ENCODE results near the gene CALB2. TPM values are rescaled to one million over a fixed set of nuclear protein-coding genes. Genes with fewer than 3 reads are reported as not detected.

Gene CALB2
- total RNA-seq, 1 experiment from 2014 or later, result 1.6 TPM

- DNase-seq (ENCODE audit: low spot score) (no peak), ATAC-seq (no peak)
- ChIA-PET CTCF (interaction anchor here (1.2 to 2.3 kb wide), 3 partner anchors 10 to 179 kb away, joined by 4 to 11 read pairs (median 5); no protein-coding TSS in a partner anchor), POLR2A (no interaction called here)
- TF ChIP-seq ZNF232 (CRISPR knock-in tag; IDR thresholded peaks at IDR 0.05) (no peak), EMX1 (CRISPR knock-in tag; IDR thresholded peaks at IDR 0.05) (no peak), ZNF416 (CRISPR knock-in tag; IDR thresholded peaks at IDR 0.05) (no peak), TEAD4 (CRISPR knock-in tag; IDR thresholded peaks at IDR 0.05) (no peak), USF1 (CRISPR knock-in tag; IDR thresholded peaks at IDR 0.05) (no peak), NFATC4 (CRISPR knock-in tag; IDR thresholded peaks at IDR 0.05) (no peak), MLX (CRISPR knock-in tag; IDR thresholded peaks at IDR 0.05) (no peak), ZNF396 (CRISPR knock-in tag; IDR thresholded peaks at IDR 0.05; ENCODE audit: borderline replicate concordance) (no peak), PRRX2 (CRISPR knock-in tag; IDR thresholded peaks at IDR 0.05) (no peak), TP53 (CRISPR knock-in tag; IDR thresholded peaks at IDR 0.05) (no peak), NR1H2 (CRISPR knock-in tag; IDR thresholded peaks at IDR 0.05) (no peak), ATF2 (CRISPR knock-in tag; IDR thresholded peaks at IDR 0.05; ENCODE audit: borderline replicate concordance, low read depth) (no peak), FOXJ3 (CRISPR knock-in tag; IDR thresholded peaks at IDR 0.05; ENCODE audit: borderline replicate concordance) (no peak), SMAD3 (CRISPR knock-in tag; IDR thresholded peaks at IDR 0.05; ENCODE audit: borderline replicate concordance) (no peak), MYBL2 (CRISPR knock-in tag; IDR thresholded peaks at IDR 0.05) (no peak), ZNF121 (CRISPR knock-in tag; IDR thresholded peaks at IDR 0.05) (no peak), ETV6 (CRISPR knock-in tag; IDR thresholded peaks at IDR 0.05) (no peak)
- TF ChIP-seq, protein P1, sequence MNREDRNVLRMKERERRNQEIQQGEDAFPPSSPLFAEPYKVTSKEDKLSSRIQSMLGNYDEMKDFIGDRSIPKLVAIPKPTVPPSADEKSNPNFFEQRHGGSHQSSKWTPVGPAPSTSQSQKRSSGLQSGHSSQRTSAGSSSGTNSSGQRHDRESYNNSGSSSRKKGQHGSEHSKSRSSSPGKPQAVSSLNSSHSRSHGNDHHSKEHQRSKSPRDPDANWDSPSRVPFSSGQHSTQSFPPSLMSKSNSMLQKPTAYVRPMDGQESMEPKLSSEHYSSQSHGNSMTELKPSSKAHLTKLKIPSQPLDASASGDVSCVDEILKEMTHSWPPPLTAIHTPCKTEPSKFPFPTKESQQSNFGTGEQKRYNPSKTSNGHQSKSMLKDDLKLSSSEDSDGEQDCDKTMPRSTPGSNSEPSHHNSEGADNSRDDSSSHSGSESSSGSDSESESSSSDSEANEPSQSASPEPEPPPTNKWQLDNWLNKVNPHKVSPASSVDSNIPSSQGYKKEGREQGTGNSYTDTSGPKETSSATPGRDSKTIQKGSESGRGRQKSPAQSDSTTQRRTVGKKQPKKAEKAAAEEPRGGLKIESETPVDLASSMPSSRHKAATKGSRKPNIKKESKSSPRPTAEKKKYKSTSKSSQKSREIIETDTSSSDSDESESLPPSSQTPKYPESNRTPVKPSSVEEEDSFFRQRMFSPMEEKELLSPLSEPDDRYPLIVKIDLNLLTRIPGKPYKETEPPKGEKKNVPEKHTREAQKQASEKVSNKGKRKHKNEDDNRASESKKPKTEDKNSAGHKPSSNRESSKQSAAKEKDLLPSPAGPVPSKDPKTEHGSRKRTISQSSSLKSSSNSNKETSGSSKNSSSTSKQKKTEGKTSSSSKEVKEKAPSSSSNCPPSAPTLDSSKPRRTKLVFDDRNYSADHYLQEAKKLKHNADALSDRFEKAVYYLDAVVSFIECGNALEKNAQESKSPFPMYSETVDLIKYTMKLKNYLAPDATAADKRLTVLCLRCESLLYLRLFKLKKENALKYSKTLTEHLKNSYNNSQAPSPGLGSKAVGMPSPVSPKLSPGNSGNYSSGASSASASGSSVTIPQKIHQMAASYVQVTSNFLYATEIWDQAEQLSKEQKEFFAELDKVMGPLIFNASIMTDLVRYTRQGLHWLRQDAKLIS (CRISPR knock-in tag; IDR thresholded peaks at IDR 0.05; ENCODE audit: borderline replicate concordance), result no peak
- TF ChIP-seq, protein P2, sequence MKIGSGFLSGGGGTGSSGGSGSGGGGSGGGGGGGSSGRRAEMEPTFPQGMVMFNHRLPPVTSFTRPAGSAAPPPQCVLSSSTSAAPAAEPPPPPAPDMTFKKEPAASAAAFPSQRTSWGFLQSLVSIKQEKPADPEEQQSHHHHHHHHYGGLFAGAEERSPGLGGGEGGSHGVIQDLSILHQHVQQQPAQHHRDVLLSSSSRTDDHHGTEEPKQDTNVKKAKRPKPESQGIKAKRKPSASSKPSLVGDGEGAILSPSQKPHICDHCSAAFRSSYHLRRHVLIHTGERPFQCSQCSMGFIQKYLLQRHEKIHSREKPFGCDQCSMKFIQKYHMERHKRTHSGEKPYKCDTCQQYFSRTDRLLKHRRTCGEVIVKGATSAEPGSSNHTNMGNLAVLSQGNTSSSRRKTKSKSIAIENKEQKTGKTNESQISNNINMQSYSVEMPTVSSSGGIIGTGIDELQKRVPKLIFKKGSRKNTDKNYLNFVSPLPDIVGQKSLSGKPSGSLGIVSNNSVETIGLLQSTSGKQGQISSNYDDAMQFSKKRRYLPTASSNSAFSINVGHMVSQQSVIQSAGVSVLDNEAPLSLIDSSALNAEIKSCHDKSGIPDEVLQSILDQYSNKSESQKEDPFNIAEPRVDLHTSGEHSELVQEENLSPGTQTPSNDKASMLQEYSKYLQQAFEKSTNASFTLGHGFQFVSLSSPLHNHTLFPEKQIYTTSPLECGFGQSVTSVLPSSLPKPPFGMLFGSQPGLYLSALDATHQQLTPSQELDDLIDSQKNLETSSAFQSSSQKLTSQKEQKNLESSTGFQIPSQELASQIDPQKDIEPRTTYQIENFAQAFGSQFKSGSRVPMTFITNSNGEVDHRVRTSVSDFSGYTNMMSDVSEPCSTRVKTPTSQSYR (CRISPR knock-in tag; IDR thresholded peaks at IDR 0.05), result no peak
- Mint-ChIP-seq H3K4me1 (peaks cover 3% of the 10 kb centered on the region), H3K36me3 (no peaks in the 10 kb centered on the region), H3K4me3 (no peak overlapping the region), H3K9me3 (no peaks in the 10 kb centered on the region), H3K27ac (no peak overlapping the region), H3K27me3 (ENCODE audit: low read depth) (peaks cover 15% of the 10 kb centered on the region)
Observed at GRCh38 chr16:71431991-71432390, 73.5 kb downstream of the CALB2 start.

Measured in WTC11 (cell line).